SK-N-SH treated with all-trans-retinoic acid at 6 μM for 48 hours (cell line): ENCODE measurements around the gene SYNE2.

Experiments used
- ATAC-seq: fragments of 200-7000 bp; cut with Tn5 transposase; 3 replicates; pipeline ENCODE4 v1.9.1; 2020; ENCODE audit warnings: mild to moderate bottlenecking, moderate library complexity
- ARNTL ChIP-seq: fragments of 450-650 bp; formaldehyde crosslinking; IDR thresholded peaks from 2 replicates; pipeline ENCODE4 v1.5.0; 2020; ENCODE audit warnings: low read depth, mild to moderate bottlenecking, moderate library complexity, borderline replicate concordance
- BACH2 ChIP-seq: fragments of 250-450 bp; sonication (Bioruptor Pico); IDR thresholded peaks from 2 replicates; pipeline ENCODE4 v1.9.0; 2021; ENCODE audit warnings: mild to moderate bottlenecking, borderline replicate concordance
- CREB5 ChIP-seq: fragments of 250-450 bp; sonication (Bioruptor Pico); IDR thresholded peaks from 2 replicates; pipeline ENCODE4 v1.5.1; 2020; ENCODE audit warnings: low read depth, mild to moderate bottlenecking, moderate library complexity
- CSDC2 ChIP-seq: fragments of 250-450 bp; sonication (Bioruptor Pico); IDR thresholded peaks from 2 replicates; pipeline ENCODE4 v1.5.0; 2020; ENCODE audit warnings: mild to moderate bottlenecking, moderate library complexity
- ESRRG ChIP-seq: fragments of 250-450 bp; sonication (Bioruptor Pico); IDR thresholded peaks from 2 replicates; pipeline ENCODE4 v1.6.1; 2021; ENCODE audit warnings: mild to moderate bottlenecking
- GLIS3 ChIP-seq: fragments of 250-450 bp; sonication (Bioruptor Pico); IDR thresholded peaks from 2 replicates; pipeline ENCODE4 v1.5.0; 2020; ENCODE audit warnings: mild to moderate bottlenecking, moderate library complexity
- ISL1 ChIP-seq: fragments of 250-450 bp; sonication (Bioruptor Pico); IDR thresholded peaks from 2 replicates; pipeline ENCODE4 v2.1.2; 2022; ENCODE audit warnings: mild to moderate bottlenecking, moderate library complexity
- OSR1 ChIP-seq: fragments of 250-450 bp; sonication (Bioruptor Pico); IDR thresholded peaks from 2 replicates; pipeline ENCODE4 v1.8.0; 2022; ENCODE audit warnings: moderate library complexity, mild to moderate bottlenecking, inconsistent platforms
- POU6F1 ChIP-seq: fragments of 250-450 bp; sonication (Bioruptor Pico); IDR thresholded peaks from 2 replicates; pipeline ENCODE4 v1.8.0; 2021; ENCODE audit warnings: low read depth, mild to moderate bottlenecking, moderate library complexity, borderline replicate concordance
- PPARA ChIP-seq: fragments of 250-450 bp; sonication (Bioruptor Pico); IDR thresholded peaks from 2 replicates; pipeline ENCODE4 v1.5.0; 2020; ENCODE audit warnings: mild to moderate bottlenecking, borderline replicate concordance
- RARB ChIP-seq: fragments of 250-450 bp; sonication (Bioruptor Pico); IDR thresholded peaks from 2 replicates; pipeline ENCODE4 v1.8.0; 2021; ENCODE audit warnings: mild to moderate bottlenecking, moderate library complexity
- SNAI2 ChIP-seq: fragments of 250-450 bp; sonication (Bioruptor Pico); IDR thresholded peaks from 2 replicates; pipeline ENCODE4 v1.5.0; 2020; ENCODE audit warnings: mild to moderate bottlenecking, moderate library complexity
- TCF4 ChIP-seq: fragments of 250-450 bp; sonication (Bioruptor Pico); IDR thresholded peaks from 2 replicates; pipeline ENCODE4 v1.8.0; 2021; ENCODE audit warnings: mild to moderate bottlenecking, moderate library complexity, borderline replicate concordance
- TOX ChIP-seq: fragments of 250-450 bp; sonication (Bioruptor Pico); IDR thresholded peaks from 2 replicates; pipeline ENCODE4 v1.8.0; 2021; ENCODE audit warnings: mild to moderate bottlenecking, moderate library complexity, borderline replicate concordance
- ZC3H10 ChIP-seq: fragments of 250-450 bp; sonication (Bioruptor Pico); IDR thresholded peaks from 2 replicates; pipeline ENCODE4 v1.5.1; 2021; ENCODE audit warnings: mild to moderate bottlenecking, moderate library complexity
- ZFP3 ChIP-seq: fragments of 250-450 bp; sonication (Bioruptor Pico); IDR thresholded peaks from 2 replicates; pipeline ENCODE4 v1.5.0; 2020; ENCODE audit warnings: mild to moderate bottlenecking, moderate library complexity
- ZFP30 ChIP-seq: fragments of 450-650 bp; formaldehyde crosslinking; IDR thresholded peaks from 2 replicates; pipeline ENCODE4 v1.5.0; 2022; ENCODE audit warnings: mild to moderate bottlenecking, moderate library complexity
- ZNF565 ChIP-seq: fragments of 450-650 bp; formaldehyde crosslinking; conservative IDR thresholded peaks from 2 replicates; pipeline ENCODE4 v1.5.0; 2020; ENCODE audit warnings: low read depth, mild to moderate bottlenecking, moderate library complexity
- ZNF70 ChIP-seq: fragments of 450-650 bp; formaldehyde crosslinking; IDR thresholded peaks from 2 replicates; pipeline ENCODE4 v1.5.0; 2020; ENCODE audit warnings: mild to moderate bottlenecking, moderate library complexity
- ZNF8 ChIP-seq: fragments of 450-650 bp; formaldehyde crosslinking; IDR thresholded peaks from 2 replicates; pipeline ENCODE4 v1.5.0; 2020; ENCODE audit warnings: mild to moderate bottlenecking, moderate library complexity
- TF ChIP-seq, protein P1 (sequence below): fragments of 250-450 bp; sonication (Bioruptor Pico); IDR thresholded peaks from 2 replicates; pipeline ENCODE4 v1.5.0; 2020; ENCODE audit warnings: mild to moderate bottlenecking, moderate library complexity

Gene SYNE2

DNA sequence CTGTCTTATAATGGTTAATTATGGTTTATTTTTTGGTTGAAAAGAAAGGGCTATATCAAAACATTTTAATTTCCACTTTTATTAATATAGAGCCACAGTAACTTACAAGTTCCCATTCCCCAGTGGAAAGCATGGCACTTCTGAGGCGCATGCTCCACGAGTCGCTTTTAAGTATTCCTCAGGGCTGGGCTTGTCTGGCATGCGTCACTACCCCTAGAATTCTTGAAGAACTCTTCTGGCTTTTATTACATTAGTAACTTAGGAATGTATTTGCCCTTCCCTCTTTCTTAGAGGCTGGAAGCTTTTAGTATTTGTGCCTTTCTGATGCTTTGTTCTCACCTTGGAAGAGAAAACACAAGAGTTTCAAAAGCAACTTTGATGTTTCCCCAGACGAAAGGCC, 360.3 kb downstream of the SYNE2 start:
- ATAC-seq: peak; percentile 46; the same call in 2 of the 3 replicates
- TF ChIP-seq BACH2 (CRISPR knock-in tag) (no peak), ZNF70 (no peak), TCF4 (no peak), RARB (CRISPR knock-in tag) (no peak), PPARA (CRISPR knock-in tag) (no peak), TOX (CRISPR knock-in tag) (no peak), ZFP3 (CRISPR knock-in tag) (no peak), ESRRG (no peak), OSR1 (CRISPR knock-in tag) (no peak), ISL1 (CRISPR knock-in tag) (no peak), ZC3H10 (CRISPR knock-in tag) (no peak), CREB5 (CRISPR knock-in tag) (no peak), ARNTL (CRISPR knock-in tag) (no peak), CSDC2 (no peak), ZNF565 (no peak), ZNF8 (no peak), GLIS3 (no peak)
- TF ChIP-seq, protein P1, sequence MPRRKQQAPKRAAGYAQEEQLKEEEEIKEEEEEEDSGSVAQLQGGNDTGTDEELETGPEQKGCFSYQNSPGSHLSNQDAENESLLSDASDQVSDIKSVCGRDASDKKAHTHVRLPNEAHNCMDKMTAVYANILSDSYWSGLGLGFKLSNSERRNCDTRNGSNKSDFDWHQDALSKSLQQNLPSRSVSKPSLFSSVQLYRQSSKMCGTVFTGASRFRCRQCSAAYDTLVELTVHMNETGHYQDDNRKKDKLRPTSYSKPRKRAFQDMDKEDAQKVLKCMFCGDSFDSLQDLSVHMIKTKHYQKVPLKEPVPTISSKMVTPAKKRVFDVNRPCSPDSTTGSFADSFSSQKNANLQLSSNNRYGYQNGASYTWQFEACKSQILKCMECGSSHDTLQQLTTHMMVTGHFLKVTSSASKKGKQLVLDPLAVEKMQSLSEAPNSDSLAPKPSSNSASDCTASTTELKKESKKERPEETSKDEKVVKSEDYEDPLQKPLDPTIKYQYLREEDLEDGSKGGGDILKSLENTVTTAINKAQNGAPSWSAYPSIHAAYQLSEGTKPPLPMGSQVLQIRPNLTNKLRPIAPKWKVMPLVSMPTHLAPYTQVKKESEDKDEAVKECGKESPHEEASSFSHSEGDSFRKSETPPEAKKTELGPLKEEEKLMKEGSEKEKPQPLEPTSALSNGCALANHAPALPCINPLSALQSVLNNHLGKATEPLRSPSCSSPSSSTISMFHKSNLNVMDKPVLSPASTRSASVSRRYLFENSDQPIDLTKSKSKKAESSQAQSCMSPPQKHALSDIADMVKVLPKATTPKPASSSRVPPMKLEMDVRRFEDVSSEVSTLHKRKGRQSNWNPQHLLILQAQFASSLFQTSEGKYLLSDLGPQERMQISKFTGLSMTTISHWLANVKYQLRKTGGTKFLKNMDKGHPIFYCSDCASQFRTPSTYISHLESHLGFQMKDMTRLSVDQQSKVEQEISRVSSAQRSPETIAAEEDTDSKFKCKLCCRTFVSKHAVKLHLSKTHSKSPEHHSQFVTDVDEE (CRISPR knock-in tag): no peak

DNA sequence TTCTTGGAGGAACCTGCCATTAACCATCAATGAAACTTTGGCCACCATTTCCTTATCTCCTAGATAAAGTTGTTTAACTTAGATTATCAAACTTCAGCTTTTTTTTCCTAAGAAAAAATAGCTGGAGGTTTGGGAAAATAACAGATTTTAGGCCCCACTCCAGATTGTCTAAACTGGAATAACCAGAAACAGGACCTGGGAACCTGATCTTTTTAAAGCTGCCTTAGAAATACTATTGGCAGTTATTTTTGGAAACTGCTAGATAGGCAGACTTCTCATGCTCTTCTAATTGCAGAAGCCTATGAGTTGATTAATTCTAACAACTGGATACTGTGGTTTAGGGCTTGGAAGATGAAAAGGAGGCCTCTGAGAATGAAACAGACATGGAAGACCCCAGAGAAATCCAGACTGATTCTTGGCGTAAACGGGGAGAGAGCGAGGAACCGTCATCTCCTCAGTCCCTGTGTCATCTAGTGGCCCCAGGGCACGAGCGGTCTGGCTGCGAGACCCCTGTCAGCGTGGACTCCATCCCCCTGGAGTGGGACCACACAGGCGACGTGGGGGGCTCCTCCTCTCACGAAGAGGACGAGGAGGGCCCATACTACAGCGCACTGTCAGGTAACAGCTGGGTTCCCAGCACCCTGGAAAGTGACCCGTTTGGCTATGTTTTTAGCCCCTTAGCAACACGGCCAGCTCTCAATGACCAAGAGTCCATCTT, 361.2 kb downstream of the SYNE2 start:
- ATAC-seq: no peak

More for the DNA sequence above, 361.2 kb downstream of the SYNE2 start:
- no peak for TF ChIP-seq PPARA (CRISPR knock-in tag)
- no peak for TF ChIP-seq SNAI2 (CRISPR knock-in tag)
- TF ChIP-seq, protein P1 (CRISPR knock-in tag): no peak
- TF ChIP-seq CREB5 (CRISPR knock-in tag): no peak
- no peak for TF ChIP-seq ZNF8
- TF ChIP-seq ZC3H10 (CRISPR knock-in tag): no peak
- no peak for TF ChIP-seq GLIS3
- no peak for TF ChIP-seq OSR1 (CRISPR knock-in tag)
- TF ChIP-seq ESRRG: no peak
- TF ChIP-seq ZNF70: no peak
- no peak for TF ChIP-seq TCF4
- TF ChIP-seq ARNTL (CRISPR knock-in tag): no peak
- no peak for TF ChIP-seq ZFP30 (CRISPR knock-in tag)
- no peak for TF ChIP-seq CSDC2
- TF ChIP-seq TOX (CRISPR knock-in tag): no peak
- no peak for TF ChIP-seq POU6F1 (CRISPR knock-in tag)
- TF ChIP-seq ZFP3 (CRISPR knock-in tag): no peak
- TF ChIP-seq BACH2 (CRISPR knock-in tag): no peak
- TF ChIP-seq ISL1 (CRISPR knock-in tag): no peak
- no peak for TF ChIP-seq RARB (CRISPR knock-in tag)
